Measurements from ENCODE around the gene LYPLAL1. TPM values are rescaled to one million over a fixed set of nuclear protein-coding genes. Genes with fewer than 3 reads are reported as not detected.

The LYPLAL1 gene
- 10 to 100 TPM; 27.6 to 35.7 TPM for total RNA-seq
- 19.9 TPM for polyA plus RNA-seq (2013, experiment 1 of 2)
- 17.7 TPM for polyA plus RNA-seq (2013, experiment 2 of 2)
- long read RNA-seq, experiment 1, transcript LYPLAL1-202 (5 exons, 1,898 nt) = major isoform, 13 of 23 reads
- long read RNA-seq, experiment 1, transcript LYPLAL1-201 (5 exons, 1,819 nt) = minor isoform, 6 of 23 reads
- long read RNA-seq, experiment 1, partial matches to known transcripts = 1 of 23 reads
- long read RNA-seq, experiment 1, other reads (novel, unspliced or antisense) = 3 of 23 reads
- long read RNA-seq, experiment 2, transcript LYPLAL1-201 (5 exons, 1,819 nt) = minor isoform, 6 of 43 reads
- long read RNA-seq, experiment 2, transcript LYPLAL1-202 (5 exons, 1,898 nt) = major isoform, 26 of 43 reads
- long read RNA-seq, experiment 2, partial matches to known transcripts = 0 of 43 reads
- long read RNA-seq, experiment 2, other reads (novel, unspliced or antisense) = 8 of 43 reads
- long read RNA-seq, experiment 3, transcript LYPLAL1-201 (5 exons, 1,819 nt) = minor isoform, 7 of 43 reads
- long read RNA-seq, experiment 3, transcript LYPLAL1-202 (5 exons, 1,898 nt) = major isoform, 15 of 43 reads
- long read RNA-seq, experiment 3, partial matches to known transcripts = 8 of 43 reads
- long read RNA-seq, experiment 3, other reads (novel, unspliced or antisense) = 6 of 43 reads
- long read RNA-seq, experiment 4, transcript LYPLAL1-202 (5 exons, 1,898 nt) = major isoform, 70 of 86 reads
- long read RNA-seq, experiment 4, transcript LYPLAL1-201 (5 exons, 1,819 nt) = minor isoform, 9 of 86 reads
- long read RNA-seq, experiment 4, partial matches to known transcripts = 0 of 86 reads
- long read RNA-seq, experiment 4, other reads (novel, unspliced or antisense) = 4 of 86 reads

GRCh38 chr1:219173758-219174459 is at the start of gene LYPLAL1:
Gene LYPLAL1, plus strand, starts transcription at chr1:219173878. Its CDS starts 13 bp downstream, at chr1:219173891.
- Histone ChIP-seq H3K9me3 (ENCODE audit: control insufficient read depth, low read length) (no peaks in the 10 kb centered on the region), H3K4me3 (ENCODE audit: low read length) (peak within 1 kb of the TSS; percentile 83), H3K9ac (ENCODE audit: extremely low read depth, low read length, poor library complexity, severe bottlenecking) (peak within 1 kb of the TSS; percentile 33), H3K36me3 (ENCODE audit: control insufficient read depth, insufficient read depth, low read length) (no peaks in the 10 kb centered on the region), H3K4me1 (ENCODE audit: control insufficient read depth, insufficient read depth, low read length) (peaks cover 3% of the 10 kb centered on the region), H3K27ac (ENCODE audit: low read depth, low read length) (no peak within 1 kb of the TSS), H3K27me3 (ENCODE audit: control insufficient read depth, insufficient read depth, low read length, poor library complexity, severe bottlenecking) (no peaks in the 10 kb centered on the region)
- peak; percentile 52 for TF ChIP-seq CTCF (conservative IDR thresholded peaks at IDR 0.05)
- no peaks in the 10 kb centered on the region for H3K9me3 Mint-ChIP-seq
- no peaks in the 10 kb centered on the region for H3K27me3 Mint-ChIP-seq (ENCODE audit: insufficient read depth)
- DNase-seq = peak; percentile 94
- peaks cover 21% of the 10 kb centered on the region for H3K4me1 Mint-ChIP-seq
- no peaks in the 10 kb centered on the region for H3K36me3 Mint-ChIP-seq (ENCODE audit: low read depth)
- H3K4me3 Mint-ChIP-seq = peak within 1 kb of the TSS; percentile 85
- 3 to 20% methylated on average over 1 to 48 of the region's 48 CpGs for WGBS, 2 experiments (ENCODE audit: insufficient coverage in 1 of 2, insufficient read length in 1 of 2)
- peak within 1 kb of the TSS; percentile 96 for H3K27ac Mint-ChIP-seq

GRCh38 chr1:219124163-219124562 is 49.5 kb upstream of the LYPLAL1 start:
- H3K36me3 Mint-ChIP-seq (ENCODE audit: low read depth) = no peaks in the 10 kb centered on the region
- H3K4me3 Mint-ChIP-seq = no peak overlapping the region
- no peaks in the 10 kb centered on the region for H3K4me1 Mint-ChIP-seq
- Histone ChIP-seq H3K27ac (ENCODE audit: low read depth, low read length) (no peak overlapping the region), H3K4me1 (ENCODE audit: control insufficient read depth, insufficient read depth, low read length) (no peaks in the 10 kb centered on the region), H3K36me3 (ENCODE audit: control insufficient read depth, insufficient read depth, low read length) (no peaks in the 10 kb centered on the region), H3K27me3 (ENCODE audit: control insufficient read depth, insufficient read depth, low read length, poor library complexity, severe bottlenecking) (no peaks in the 10 kb centered on the region), H3K9ac (ENCODE audit: extremely low read depth, low read length, poor library complexity, severe bottlenecking) (no peak overlapping the region), H3K4me3 (ENCODE audit: low read length) (no peak overlapping the region), H3K9me3 (ENCODE audit: control insufficient read depth, low read length) (no peaks in the 10 kb centered on the region)
- H3K9me3 Mint-ChIP-seq = no peaks in the 10 kb centered on the region
- no peak for DNase-seq
- no peak for TF ChIP-seq CTCF (conservative IDR thresholded peaks at IDR 0.05)
- no peak overlapping the region for H3K27ac Mint-ChIP-seq
- 90 to 91% methylated on average over 4 to 5 of the region's 5 CpGs for WGBS, 2 experiments (ENCODE audit: insufficient coverage in 1 of 2, insufficient read length in 1 of 2)
- no peaks in the 10 kb centered on the region for H3K27me3 Mint-ChIP-seq (ENCODE audit: insufficient read depth)

GRCh38 chr1:219125342-219125741 is 48.3 kb upstream of the LYPLAL1 start:
- Histone ChIP-seq H3K27ac (ENCODE audit: low read depth, low read length) (no peak overlapping the region), H3K9ac (ENCODE audit: extremely low read depth, low read length, poor library complexity, severe bottlenecking) (no peak overlapping the region), H3K36me3 (ENCODE audit: control insufficient read depth, insufficient read depth, low read length) (no peaks in the 10 kb centered on the region), H3K27me3 (ENCODE audit: control insufficient read depth, insufficient read depth, low read length, poor library complexity, severe bottlenecking) (no peaks in the 10 kb centered on the region), H3K9me3 (ENCODE audit: control insufficient read depth, low read length) (no peaks in the 10 kb centered on the region), H3K4me3 (ENCODE audit: low read length) (no peak overlapping the region), H3K4me1 (ENCODE audit: control insufficient read depth, insufficient read depth, low read length) (no peaks in the 10 kb centered on the region)
- 84 to 95% methylated on average over 4 of the region's 4 CpGs for WGBS, 2 experiments (ENCODE audit: insufficient coverage in 1 of 2, insufficient read length in 1 of 2)
- Mint-ChIP-seq H3K27me3 (ENCODE audit: insufficient read depth) (no peaks in the 10 kb centered on the region), H3K4me1 (no peaks in the 10 kb centered on the region), H3K4me3 (no peak overlapping the region), H3K27ac (no peak overlapping the region), H3K36me3 (ENCODE audit: low read depth) (no peaks in the 10 kb centered on the region), H3K9me3 (no peaks in the 10 kb centered on the region)
- TF ChIP-seq CTCF (conservative IDR thresholded peaks at IDR 0.05) = no peak
- DNase-seq = no peak
